Body of pancreas (tissue), 4 donors: ENCODE measurements around the gene SMPD3. TPM values are rescaled to one million over a fixed set of nuclear protein-coding genes. Genes with fewer than 3 reads are reported as not detected.
A peak's percentile ranks its signal among the peaks of the same experiment; 100 is the strongest.

Experiments used
- ATAC-seq: fragments of 150-250 bp; one replicate; pipeline ENCODE4 v1.9.1; 2016
- DNase-seq, 4 donors: peaks; one replicate each; pipeline ENCODE4 v3.0.0-alpha.2; 2019
- H3K27ac ChIP-seq, 4 donors: fragments of 200-600 bp; sonication (generic); 1 replicate in 3 of 4; 2 replicates in 1 of 4; pipeline versions ENCODE4 v1.5.1 to v1.6.1; 2016 to 2019; ENCODE audit warnings: mild to moderate bottlenecking in 1 of 4, mixed read lengths in 1 of 4, moderate library complexity in 1 of 4
- H3K27me3 ChIP-seq, 2 donors: fragments of 200-600 bp; sonication (generic); one replicate each; pipeline ENCODE4 v1.6.0; 2016; ENCODE audit warnings: mild to moderate bottlenecking in 1 of 2
- H3K36me3 ChIP-seq, 2 donors: fragments of 200-600 bp; sonication (generic); replicated peaks in 1 of 2; 2 replicates each; pipeline ENCODE4 v1.5.1; 2016; ENCODE audit warnings: low read depth in 2 of 2; ENCODE audit not compliant: insufficient read depth in 1 of 2
- H3K4me1 ChIP-seq: fragments of 200-600 bp; sonication (generic); one replicate; pipeline ENCODE4 v1.6.0; 2016
- H3K4me3 ChIP-seq, 2 donors: fragments of 200-600 bp; sonication (generic); 1 replicate in 1 of 2; 2 replicates in 1 of 2; pipeline ENCODE4 v1.5.1; 2016 to 2019
- H3K9me3 ChIP-seq, 3 donors: fragments of 200-600 bp; sonication (generic); 1 replicate in 2 of 3; 2 replicates in 1 of 3; pipeline ENCODE4 v1.5.1; 2016
- CTCF ChIP-seq, 7 experiments: fragments of 450-650 bp in 4 of 7; fragments of 200-600 bp in 3 of 7; sonication (generic) in 3 of 7; IDR thresholded peaks; one replicate each; pipeline ENCODE4 v1.5.1; 2016 to 2019; ENCODE audit warnings: antibody characterized with exemption in 7 of 7
- POLR2A ChIP-seq, 3 donors: fragments of 450-650 bp; IDR thresholded peaks; one replicate each; pipeline ENCODE4 v1.6.1; 2016; ENCODE audit warnings: antibody characterized with exemption in 3 of 3, mild to moderate bottlenecking in 2 of 3
- WGBS, 2 donors: methylation state at CpG; one replicate each; pipeline ENCODE4 v1.1.5; 2017; 5-methylcytosine and 5-hydroxymethylcytosine counted together
- intact Hi-C: fragments of 100-400 bp; cut with DNase I; formaldehyde crosslinking; loops from one replicate; pipeline ENCODE4 v1.15.1; 2023
- small RNA-seq: library from RNA; depleted of rRNA; stranded (forward); fragments of <200 nt; gene quantifications from one replicate; pipeline ENCODE3, GENCODE V24; 2016
- total RNA-seq, 2 donors: library from RNA; depleted of rRNA; stranded (reverse); fragments of >200 nt; gene quantifications; one replicate each; pipeline ENCODE4 v1.1.0, GENCODE V29; 2016

The SMPD3 gene
- total RNA-seq, 2 donors from 2014 or later, result 1.3 to 4.6 TPM

- DNase-seq, result no peak
- no peak overlapping the region for H3K27ac ChIP-seq
Observed at GRCh38 chr16:68309799-68310198, 138.5 kb downstream of the SMPD3 start.

More at GRCh38 chr16:68309799-68310198, 138.5 kb downstream of the SMPD3 start:
- no peak for TF ChIP-seq CTCF (IDR thresholded peaks at IDR 0.05)
- TF ChIP-seq POLR2A (IDR thresholded peaks at IDR 0.05), result no peak
- ATAC-seq, result no peak
- peaks cover 24% of the 10 kb centered on the region for H3K4me1 ChIP-seq
- intact Hi-C loops, result no loop called here
- H3K4me3 ChIP-seq, result peak overlapping the region; percentile 46 to 84
- H3K27me3 ChIP-seq, result no peaks in the 10 kb centered on the region
- no peaks in the 10 kb centered on the region for H3K9me3 ChIP-seq
- 30 to 32% methylated on average over 6 of the region's 6 CpGs for WGBS, 2 donors
- H3K36me3 ChIP-seq, result peaks cover 0 to 3% of the 10 kb centered on the region in 2 donors

Small RNA genes within 50 kb of the gene (small RNA-seq; reads per million reads assigned to genes)
- gene RF00019, result not detected
- gene RNU4-30P, result not detected

Other genes with a start within 250 kb of the SMPD3 start
- gene ESRP2, start 212.4 kb downstream of the SMPD3 start, total RNA-seq, result 10 to 100 TPM; 55.0 to 56.0 TPM
- 1 to 10 TPM; 8.2 to 9.6 TPM for gene PLA2G15, start 203.1 kb downstream of the SMPD3 start, total RNA-seq
- gene SLC7A6, start 184.0 kb downstream of the SMPD3 start, total RNA-seq, result 10 to 100 TPM; 10.9 to 23.4 TPM
- 10 to 100 TPM; 13.0 to 32.3 TPM for gene SLC7A6OS, start 137.6 kb downstream of the SMPD3 start, total RNA-seq
- gene PRMT7, start 137.5 kb downstream of the SMPD3 start, total RNA-seq, result 10 to 100 TPM; 27.4 to 35.8 TPM
- gene ZFP90, start 90.8 kb upstream of the SMPD3 start, total RNA-seq, result 10 to 100 TPM; 13.7 to 34.9 TPM
- gene CDH3, start 196.8 kb upstream of the SMPD3 start, total RNA-seq, result 1 to 10 TPM in 1 of 2 donors, under 1 TPM in 1; 0.66 to 4.7 TPM